Stimulated activated CD4-positive, alpha-beta T cell treated with anti-CD3 and anti-CD28 coated beads, TNF-alpha, amount 100 ng/mL, for 4 hours (primary cell): ENCODE measurements around the gene DIP2A.
A peak's percentile ranks its signal among the peaks of the same experiment; 100 is the strongest.
"Not testable (repeated sequence)": the region's sequence is repeated elsewhere in the genome, so short reads cannot be mapped to it uniquely, and the experiment has no call there.

Source experiments
- DNase-seq, 3 experiments: peaks; one replicate each; pipeline ENCODE4 v3.0.0-alpha.2; 2020; ENCODE audit warnings: low read depth in 3 of 3

The DIP2A gene

GRCh38 chr21:46557469-46557868, 98.8 kb downstream of the DIP2A start:
- no peak for DNase-seq

GRCh38 chr21:46557919-46558392, 99.3 kb downstream of the DIP2A start:
- no peak for DNase-seq

- DNase-seq = peak; percentile 24 to 40 (median 34)
Observed at GRCh38 chr21:46559291-46559983, 100.7 kb downstream of the DIP2A start.

- no peak for DNase-seq
Observed at GRCh38 chr21:46560568-46561444, 102.1 kb downstream of the DIP2A start.

- no peak for DNase-seq
Observed at GRCh38 chr21:46561445-46562090, 102.9 kb downstream of the DIP2A start.

- DNase-seq = no peak
Observed at GRCh38 chr21:46562472-46562871, 103.8 kb downstream of the DIP2A start.

GRCh38 chr21:46562964-46563607, 104.4 kb downstream of the DIP2A start:
- DNase-seq = no peak

- no peak for DNase-seq
Observed at GRCh38 chr21:46564391-46564790, 105.7 kb downstream of the DIP2A start.

- DNase-seq = no peak
Observed at GRCh38 chr21:46567348-46567747, 108.7 kb downstream of the DIP2A start.

- no peak for DNase-seq
Observed at GRCh38 chr21:46568562-46568961, 109.9 kb downstream of the DIP2A start.

- no peak for DNase-seq
Observed at GRCh38 chr21:46569081-46569480, 110.4 kb downstream of the DIP2A start.

GRCh38 chr21:46570119-46570518, 111.4 kb downstream of the DIP2A start:
- no peak for DNase-seq

GRCh38 chr21:46570631-46571030, 111.9 kb downstream of the DIP2A start:
- no peak for DNase-seq

GRCh38 chr21:46572850-46573249, 114.2 kb downstream of the DIP2A start:
- no peak for DNase-seq

- DNase-seq = not testable (repeated sequence)
Observed at GRCh38 chr21:46577786-46578185, 119.1 kb downstream of the DIP2A start.

GRCh38 chr21:46579394-46579793, 120.7 kb downstream of the DIP2A start:
- DNase-seq = not testable (repeated sequence)

GRCh38 chr21:46581780-46582307, 123.2 kb downstream of the DIP2A start:
- no peak for DNase-seq

- DNase-seq = no peak
Observed at GRCh38 chr21:46585191-46585953, 126.7 kb downstream of the DIP2A start.

GRCh38 chr21:46594276-46594675, 135.6 kb downstream of the DIP2A start:
- DNase-seq = no peak

GRCh38 chr21:46596201-46596600, 137.5 kb downstream of the DIP2A start:
- DNase-seq = no peak

GRCh38 chr21:46597031-46597430, 138.3 kb downstream of the DIP2A start:
- no peak for DNase-seq
